ENCODE results near the gene C11orf65.

Gene C11orf65, protein sequence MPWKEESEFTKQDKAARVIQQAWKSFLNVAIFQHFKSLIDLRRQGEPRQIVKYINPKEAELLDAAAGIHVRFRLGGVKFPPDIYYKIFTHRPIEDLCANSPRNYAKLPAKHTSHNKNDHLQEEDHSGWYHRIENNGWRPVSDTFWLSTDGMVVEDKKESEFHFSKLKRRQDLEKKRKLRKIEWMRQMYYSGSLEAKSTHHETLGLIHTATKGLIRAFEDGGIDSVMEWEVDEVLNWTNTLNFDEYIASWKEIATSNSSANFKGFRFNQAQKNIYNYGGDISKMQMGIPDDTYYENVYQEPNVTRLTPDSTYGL

DNA sequence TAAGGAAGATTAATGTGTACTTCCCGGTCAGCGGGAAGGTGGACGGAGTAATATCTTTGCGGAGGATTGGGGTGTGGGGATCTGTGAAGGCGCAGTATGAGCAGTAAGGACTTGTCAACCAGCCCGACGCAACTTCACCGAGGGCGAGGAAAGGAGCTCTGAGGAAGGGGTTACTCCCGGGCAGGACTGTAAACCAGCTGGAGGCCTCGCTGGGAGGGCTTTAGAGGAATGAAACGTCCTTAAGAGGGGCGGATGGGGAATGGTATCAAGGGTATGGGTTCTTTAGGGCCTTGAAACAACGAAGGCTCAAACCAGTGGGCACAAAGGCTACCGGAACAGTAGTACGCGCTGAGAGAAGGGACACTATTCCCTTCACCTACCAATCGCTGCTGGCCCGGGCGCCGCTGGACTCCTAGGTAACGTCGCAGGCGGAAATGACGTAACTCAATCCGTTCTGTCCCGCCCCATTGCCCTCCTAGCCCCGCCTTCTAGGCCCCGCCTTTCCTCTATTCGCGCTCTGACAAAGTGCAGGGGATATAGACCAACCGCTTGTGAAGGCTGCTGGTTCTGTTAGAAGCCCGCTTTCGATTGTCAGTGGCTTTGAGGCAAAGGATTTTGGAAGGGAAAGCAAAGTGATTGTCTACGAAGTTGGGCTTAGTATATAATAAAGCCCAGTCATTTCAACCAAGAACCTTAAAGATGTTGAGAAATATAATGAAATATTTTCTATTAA is at the start of gene C11orf65:
C11orf65 (minus strand) TSS at position 439 of the 733 bp plus-strand sequence. CDS start 5,970 bp downstream, outside the sequence.
- peak; percentile 79 to 85 (median 84) for DNase-seq

DNA sequence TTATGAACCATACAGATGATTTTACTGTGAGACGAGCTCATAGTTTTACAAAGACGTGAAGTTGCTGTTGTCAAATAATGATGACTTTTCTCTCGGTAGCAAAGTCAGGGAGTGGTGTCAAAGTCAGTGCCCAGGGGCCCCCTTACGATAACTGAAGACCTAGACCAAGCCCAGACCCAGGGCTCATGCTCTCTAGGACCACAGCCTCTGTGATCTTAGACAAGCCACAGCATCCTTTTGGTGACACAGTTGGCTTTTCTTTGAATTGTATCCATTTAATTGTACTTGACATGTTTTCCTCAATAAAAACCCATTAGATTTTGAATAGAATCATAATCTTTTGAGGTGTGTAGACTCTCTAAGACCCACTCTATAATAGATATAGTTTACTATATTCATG is 48.8 kb upstream of the C11orf65 start:
- no peak for DNase-seq

DNA sequence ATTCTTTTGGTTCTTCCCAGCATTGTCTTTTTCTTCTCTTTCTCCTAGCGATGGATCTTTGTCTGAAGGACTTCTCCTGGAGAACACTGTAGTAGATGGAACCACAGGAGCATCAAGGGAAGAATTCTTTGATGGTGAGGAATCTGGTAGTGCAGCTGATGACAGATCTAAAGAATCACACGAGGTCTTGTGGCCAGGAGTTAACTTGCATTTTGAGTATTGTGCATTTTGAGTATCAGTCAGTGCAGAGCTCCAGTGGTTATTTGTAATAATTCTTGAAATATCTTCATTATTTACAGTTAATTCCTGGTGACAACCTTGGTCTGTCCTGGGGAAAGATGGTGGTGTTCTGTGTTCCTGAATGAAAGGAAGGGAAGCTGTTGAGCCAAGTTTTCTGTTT is 45.4 kb upstream of the C11orf65 start:
- no peak for DNase-seq

DNA sequence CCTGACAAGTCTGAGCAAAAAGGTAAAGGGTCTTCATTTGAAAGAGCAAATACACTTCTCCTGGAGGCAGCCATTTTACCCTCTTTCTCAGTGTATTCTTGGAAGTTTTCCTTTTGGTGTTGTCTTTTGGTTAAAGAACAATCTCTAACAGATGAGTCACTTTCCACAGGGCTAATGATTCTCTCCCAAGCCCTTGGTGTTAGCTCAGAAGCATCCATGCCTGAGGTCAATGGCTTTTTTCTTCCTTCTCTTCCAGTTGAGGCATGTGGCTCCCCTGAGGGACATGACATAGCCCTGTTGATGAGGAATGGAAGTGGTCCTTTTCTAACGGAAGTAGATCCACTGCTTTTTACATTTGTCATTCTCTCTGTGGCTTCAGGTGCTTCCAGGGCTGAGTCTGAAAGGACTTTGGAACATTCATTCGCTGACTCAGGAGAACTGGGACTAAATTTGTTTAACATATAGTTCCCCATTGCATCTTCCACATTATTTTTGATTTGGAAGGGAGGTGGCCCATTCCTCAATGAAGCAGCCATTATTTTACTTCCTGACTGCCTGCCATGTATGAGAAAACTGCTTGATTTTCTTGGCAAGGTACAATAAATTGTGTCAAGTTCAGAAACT is 44.6 kb upstream of the C11orf65 start:
- no peak for DNase-seq

DNA sequence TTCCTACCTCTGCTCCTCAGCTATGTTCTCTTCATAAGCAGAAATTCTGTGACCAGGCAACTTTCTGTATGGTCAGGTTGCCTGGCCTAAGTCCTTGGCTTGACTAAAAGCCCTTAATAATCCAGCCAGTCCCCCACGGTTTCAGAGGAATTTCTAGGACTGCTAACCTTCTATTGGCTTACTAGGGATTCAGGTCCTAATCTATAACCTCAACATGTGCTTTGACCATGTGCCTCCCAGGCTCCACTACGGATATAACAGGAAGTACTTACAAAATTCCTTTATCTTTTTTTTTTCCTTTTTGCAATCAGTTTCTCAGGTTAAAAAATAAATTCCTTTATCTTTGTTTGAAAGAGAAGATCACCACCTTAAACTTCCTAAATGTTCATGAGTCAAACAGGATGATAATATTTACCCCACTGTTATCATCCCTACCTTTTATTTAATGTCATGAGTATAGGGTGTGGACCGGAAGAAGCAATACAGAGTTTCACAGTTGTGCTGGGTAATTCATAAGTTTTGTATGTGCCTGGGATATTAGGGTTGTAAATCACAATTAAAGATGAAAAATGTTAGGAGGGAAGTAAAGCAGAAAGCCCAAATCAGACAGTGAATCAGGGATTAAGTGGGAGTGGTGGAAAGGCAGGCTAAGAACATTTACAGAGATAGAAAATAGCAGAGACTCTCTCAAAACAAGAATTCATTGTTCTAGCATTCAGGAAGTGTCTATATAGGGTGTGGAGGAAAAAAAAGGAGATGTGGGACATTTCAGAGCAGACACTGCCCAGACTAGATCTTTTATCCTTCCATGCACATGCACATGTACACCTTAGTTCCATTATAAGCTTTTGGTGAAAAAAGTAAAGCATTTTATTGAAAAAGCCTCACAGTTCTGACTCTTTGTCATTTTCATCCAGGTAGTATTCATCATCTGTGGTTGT is 41.6 kb upstream of the C11orf65 start:
- DNase-seq: no peak

DNA sequence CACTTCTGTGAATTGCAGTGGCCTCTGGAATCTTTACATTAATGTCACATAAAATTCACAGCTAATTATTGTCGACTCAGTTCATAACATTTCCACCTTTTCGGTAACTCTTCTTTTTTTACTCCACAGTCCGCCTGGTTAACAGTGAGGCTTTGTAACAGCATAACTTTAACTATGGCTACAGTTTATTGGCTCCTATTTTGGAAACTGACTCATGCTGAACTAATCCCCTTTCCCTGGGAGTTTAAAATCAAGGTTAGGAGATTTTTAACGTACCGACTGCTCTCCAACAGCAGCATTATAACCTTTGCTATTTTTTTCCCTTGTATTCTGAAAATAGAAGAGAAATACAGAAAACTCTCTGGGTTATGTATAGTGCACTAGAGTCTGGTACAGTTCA is 34.1 kb upstream of the C11orf65 start:
- DNase-seq: no peak

DNA sequence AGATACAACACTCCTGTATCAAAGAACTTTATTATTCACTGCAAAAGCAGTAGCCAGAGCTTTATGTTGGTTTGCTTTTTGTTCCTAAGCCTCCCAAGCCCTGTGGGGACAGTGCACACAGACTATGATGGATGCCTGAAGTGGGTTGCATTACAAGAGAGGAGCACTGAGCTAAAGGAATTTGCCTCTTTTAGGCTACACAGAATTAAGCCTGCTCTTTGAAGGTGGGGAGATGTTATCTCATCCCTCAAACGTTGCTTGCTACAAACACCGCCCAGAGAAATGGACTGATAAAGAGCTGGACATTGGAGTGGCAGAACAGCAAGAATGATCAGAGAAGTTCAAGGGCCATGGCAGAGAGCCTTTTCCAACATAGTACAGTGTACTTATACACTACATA is 33.4 kb upstream of the C11orf65 start:
- no peak for DNase-seq

DNA sequence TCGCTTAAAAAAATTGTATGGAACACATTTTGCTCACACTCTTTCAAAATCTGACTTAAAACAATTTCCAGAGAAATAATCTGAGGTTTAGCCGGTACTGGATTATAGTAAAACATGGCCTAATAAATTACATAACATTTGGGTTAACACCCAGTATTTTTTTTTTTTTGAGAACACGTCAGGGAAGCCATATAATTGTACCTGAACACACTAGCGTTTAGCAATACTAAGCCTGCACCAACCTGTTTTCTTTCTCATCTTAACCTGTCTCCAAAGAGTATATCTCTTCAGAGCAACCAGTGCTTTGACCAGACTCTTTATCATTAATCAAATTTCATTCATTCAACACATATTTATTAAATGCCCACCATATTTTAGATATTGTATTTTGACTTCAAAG is 32.8 kb upstream of the C11orf65 start:
- no peak for DNase-seq

DNA sequence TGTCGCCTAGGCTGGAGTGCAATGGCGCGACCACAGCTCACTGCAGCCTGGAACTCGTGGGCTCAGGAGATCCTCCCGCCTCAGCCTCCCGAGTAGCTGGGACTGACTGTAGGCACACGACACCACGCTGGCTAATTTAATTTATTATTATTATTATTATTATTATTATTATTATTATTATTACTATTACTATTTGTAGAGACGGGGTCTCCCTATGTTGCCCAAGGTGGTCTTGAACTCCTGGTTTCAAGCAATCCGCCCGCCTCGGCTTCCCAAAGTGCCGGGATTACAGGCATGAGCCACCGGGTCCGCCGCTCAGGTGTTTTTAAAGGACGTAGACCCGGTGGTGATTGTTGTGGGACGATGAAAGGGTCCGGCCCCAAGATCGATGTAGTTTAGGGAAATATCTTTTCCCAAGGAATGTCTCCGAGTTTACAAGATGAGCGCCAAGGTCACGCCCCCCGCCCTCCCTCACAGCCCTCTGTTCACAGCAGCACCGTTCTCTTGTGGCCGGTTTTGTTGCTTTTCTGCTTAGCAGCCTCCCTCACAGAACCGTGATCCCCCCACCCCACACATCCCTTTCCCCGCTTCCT is 31.6 kb upstream of the C11orf65 start:
- DNase-seq: no peak

DNA sequence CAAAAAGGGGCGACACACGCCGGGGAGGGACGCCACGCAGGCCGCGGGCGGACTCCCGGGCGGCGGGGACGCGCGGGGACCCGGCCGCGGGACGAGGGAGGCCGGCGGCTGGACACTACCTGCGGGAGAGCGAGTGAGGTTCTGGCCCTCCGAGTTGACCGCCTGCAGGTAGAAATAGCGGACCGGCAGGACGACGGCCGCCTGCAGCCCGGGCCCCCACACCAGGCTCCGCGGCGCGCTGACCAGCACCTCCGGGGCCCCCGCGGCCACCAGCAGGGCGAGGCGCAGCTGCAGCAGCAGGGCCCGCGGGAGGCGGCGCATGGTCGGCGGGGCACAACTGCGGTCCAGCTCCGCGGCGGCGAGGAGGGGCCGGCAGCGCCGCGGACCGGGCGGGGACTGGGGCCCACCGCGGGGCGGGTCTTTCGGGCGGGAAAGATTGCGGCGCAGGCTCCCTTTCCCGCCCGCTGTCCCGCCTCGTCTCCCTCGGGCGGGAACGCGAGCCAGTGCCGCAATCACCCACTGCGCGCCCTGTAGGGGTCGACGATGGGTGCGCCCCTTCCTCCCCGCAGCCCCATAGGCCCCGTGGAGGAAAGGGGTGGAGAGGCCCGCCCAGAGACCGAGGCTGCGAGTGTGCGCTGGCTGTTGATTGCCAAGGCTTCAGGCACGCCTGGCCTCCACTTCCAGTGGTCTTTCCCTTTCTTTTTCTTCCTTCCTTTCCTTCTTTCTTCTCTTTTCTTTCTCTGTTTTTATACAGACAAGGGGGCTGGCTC is 30.9 kb upstream of the C11orf65 start, which contains the start of gene POGLUT3:
POGLUT3 (minus strand) TSS at position 339 of the 770 bp plus-strand sequence; CDS start at position 321, 18 bp downstream.
- peak; percentile 8 to 26 (median 19) for DNase-seq

DNA sequence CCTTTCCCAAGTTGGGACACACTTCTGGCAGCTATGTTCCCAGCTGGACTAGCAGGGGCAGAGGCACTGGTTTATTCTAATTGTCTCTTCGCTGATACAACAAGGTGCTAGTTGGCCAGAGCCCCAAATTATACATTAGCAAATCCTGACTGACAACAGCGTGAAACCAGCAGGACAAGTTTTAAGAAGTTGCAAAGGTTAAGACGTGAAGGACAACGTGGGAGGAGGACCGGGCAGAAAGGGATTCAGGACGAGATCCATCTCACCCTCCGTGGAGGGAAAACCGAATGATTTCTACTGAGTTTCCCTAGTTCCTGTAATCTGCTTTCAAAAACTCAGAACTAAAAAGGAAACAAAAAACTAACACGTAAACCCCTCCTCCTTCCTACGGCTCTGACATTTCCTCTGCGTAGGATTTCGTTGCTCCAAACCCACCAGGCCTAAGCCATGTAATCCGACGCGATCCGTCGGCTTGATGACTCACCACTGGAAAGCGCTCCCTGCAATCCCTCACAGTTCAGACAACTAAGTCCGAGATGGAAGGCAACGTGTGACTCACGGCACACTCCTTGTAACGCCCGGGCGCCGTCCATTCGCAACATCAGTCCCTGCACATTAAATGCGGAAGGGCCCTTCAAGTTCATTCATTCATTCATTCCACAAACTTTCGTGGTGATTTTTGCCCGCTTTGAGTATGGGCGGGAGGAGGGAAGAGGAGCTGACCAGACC is 30.2 kb upstream of the C11orf65 start:
- peak in 3 of 4 experiments; percentile 8 to 28 (median 15) for DNase-seq

DNA sequence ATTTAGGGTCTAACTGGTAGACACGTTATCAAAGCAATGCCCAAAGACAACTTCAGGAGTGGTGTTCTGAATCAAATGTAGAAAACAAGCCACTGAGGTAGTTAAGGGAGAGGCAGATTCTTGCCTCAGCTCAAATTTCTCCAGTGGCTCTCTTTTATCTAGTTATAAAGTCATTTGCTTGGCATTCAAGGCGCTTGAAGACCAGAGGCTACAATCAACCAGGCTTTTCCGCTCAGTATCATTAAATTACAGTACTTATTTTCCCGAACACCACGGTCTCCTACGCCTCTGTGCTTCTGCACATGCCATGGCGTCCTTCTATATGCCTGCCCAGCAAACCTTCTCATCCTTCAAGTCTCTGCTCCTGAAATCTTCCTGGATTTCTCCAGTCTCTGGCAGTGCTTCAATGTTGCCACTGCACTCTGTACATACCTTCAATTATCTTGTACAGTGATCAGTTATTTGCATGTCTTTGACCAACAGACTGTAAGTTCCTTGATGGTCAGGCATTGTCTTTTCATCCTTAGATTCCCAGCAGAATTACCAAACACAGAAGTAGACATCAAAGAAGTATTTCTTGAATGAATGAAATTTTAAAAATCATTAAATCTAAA is 29.4 kb upstream of the C11orf65 start:
- DNase-seq: no peak

DNA sequence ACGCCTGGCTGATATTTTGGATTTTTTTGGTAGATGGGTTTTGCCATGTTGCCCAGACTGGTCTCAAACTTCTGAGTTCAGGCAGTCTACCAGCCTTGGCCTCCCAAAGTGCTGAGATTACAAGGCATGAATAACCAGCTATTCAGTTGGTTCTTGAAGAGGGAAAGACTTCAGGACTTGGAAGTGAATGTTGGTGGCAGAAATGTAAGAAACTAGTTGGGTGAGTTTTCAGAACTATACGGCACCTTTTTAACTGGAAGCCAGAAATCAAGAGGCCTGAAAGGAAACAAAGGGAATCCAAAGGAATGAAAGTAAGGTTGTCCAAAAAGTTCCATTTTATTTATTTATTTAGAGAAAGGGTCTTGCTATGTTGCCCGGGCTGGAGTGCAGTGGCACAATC is 28.0 kb upstream of the C11orf65 start:
- no peak for DNase-seq

DNA sequence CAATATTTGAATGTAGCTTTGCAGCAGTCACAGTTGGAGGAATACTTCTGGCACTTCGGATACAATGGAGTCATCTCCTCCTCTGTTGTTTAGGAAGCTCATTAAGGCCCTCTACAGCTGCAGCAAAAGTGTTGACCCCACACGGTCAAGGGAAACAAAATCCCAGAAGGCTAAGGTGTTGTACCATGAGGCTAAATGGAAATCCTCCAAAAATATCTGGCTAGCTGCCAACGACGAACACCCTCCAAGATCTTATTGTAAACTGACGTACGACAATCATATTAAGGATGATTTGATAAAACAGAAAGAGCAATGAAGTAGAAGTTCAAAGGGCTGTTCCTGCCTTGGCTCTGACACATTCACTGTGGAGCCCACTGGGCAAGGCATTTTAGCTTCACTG is 26.9 kb upstream of the C11orf65 start:
- no peak for DNase-seq

DNA sequence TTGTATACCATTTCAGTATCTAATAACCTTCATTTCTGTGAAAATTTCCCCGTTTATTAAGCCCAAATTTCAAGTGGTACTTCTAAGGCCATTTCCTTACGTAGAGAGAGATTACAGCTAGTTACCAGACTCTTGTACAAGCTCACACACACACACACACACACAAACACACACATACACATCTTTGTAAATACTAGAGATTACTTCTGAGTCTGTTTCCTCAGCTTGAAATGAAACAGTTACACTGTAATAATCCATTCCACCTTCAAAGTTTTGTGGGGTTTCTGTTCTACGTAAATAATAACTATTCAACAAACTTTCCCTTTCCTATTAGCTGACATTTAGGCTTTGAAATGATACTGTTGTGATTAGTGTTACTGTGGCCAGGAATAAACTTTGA is 24.6 kb upstream of the C11orf65 start:
- DNase-seq: no peak

DNA sequence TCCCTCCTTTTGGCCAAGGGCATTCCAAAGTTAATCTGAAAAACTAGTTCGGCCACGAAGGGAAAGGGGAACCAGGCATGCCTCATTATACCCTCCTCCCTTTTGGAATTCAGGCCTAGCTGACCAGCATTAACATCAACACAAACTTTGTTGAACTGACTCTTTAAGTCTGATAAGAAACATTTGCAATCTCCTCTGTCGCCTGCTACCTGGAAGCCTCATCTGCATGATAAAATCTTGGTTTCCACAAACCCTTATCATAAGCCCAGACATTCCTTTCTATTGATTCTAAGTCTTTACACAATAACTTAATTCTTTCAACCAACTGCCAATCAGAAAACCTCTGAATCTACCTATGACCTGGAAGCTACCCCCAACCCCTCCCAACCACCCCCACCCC is 19.5 kb upstream of the C11orf65 start:
- no peak for DNase-seq

DNA sequence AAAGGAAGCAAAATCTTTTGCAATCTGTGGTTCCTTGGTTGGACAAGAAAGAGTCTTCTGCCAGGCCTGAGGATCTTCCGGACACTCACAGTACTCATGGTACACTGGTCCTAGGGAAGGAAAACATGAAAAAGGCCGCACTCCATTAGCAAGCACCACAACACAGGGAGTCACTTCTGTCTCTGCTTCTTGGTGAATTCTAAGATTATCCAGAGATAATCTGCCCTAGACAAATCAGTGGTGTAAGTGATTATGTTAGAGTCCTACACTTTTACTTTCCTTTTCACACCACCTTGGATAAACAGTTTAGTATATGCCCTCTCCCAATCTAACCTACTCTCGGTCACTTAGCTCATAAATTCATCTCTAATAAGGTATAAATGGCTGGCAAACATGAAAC is 19.0 kb upstream of the C11orf65 start:
- no peak for DNase-seq

DNA sequence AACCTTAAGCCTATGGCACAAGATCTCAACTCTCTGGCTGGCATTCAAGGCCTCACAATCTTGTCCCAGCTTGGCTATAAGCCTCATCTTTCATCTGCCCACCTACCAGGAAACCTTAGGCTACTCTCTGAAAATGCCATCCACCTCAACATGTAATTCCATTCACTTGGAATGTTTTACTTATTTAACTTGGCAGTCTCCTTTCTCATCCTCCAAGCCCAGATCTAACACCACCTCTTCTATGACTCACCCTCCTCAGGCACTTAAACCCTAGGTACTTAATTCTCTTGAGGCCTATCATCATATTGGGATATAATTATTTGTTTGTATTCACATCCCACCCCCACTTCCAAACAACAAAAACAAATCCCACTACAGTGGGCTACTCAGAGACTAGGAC is 15.8 kb upstream of the C11orf65 start:
- DNase-seq: no peak

DNA sequence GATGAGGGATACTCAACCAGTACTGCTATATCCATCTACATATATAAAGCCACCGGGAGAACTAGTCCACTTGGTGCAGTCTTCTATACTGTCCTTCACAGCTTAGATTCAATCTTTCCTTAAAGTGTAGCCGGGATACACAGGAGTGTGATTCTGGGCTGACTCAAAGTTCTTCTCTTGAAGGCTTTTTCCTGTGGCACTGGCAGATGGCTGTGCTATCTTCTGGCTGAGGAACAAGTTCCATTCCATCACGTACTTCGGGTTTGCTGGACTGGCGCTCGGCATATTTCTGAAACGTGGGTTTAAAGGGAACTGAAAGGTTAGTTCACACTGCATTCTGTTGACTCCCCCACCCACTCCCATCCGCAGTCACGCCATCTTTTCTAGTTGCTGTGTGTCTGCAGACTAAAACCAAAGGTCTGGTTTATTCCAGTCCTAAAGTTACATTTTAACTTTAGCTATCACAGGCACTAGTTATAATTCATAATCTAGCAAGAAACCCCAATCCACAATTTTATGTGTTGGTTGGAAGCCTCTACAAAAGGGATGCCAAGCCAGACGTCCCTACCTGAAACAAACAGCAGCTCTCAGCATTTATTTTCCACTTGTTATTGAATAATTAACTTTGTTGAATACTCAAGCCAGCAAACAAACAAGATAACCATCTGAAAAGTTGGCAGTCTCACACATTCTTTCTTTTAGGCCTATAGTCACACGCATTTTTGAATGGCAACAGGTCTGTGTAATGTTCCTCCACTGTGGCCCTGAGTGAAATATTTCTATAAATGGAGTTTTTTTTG is 7.5 kb upstream of the C11orf65 start:
- DNase-seq: no peak

Data from activated CD4-positive, CD25-positive, alpha-beta regulatory T cell (primary cell).